HG02610 (cell line): ENCODE results near the gene ARMC12.

Source experiments
- ATAC-seq: cut with Tn5 transposase; IDR thresholded peaks from one replicate; pipeline ENCODE4 v1.9.1; 2021; ENCODE audit warnings: mild to moderate bottlenecking, moderate library complexity; ENCODE audit not compliant: unreplicated experiment

The ARMC12 gene

GRCh38 chr6:35797837-35798526, 61.1 kb downstream of the ARMC12 start:
- no peak for ATAC-seq
